ENCODE results near the gene TENM4. TPM values are rescaled to one million over a fixed set of nuclear protein-coding genes. Genes with fewer than 3 reads are reported as not detected.

TENM4 gene
- total RNA-seq, 1 donor from 2014 or later, result 2.4 TPM

GRCh38 chr11:78972590-78972989, 468.2 kb downstream of the TENM4 start:
- no peak for DNase-seq (ENCODE audit: low spot score)

- no peak for DNase-seq (ENCODE audit: low spot score)
These were observed 468.7 kb downstream of the TENM4 start for GRCh38 chr11:78972177-78972576.

DNA sequence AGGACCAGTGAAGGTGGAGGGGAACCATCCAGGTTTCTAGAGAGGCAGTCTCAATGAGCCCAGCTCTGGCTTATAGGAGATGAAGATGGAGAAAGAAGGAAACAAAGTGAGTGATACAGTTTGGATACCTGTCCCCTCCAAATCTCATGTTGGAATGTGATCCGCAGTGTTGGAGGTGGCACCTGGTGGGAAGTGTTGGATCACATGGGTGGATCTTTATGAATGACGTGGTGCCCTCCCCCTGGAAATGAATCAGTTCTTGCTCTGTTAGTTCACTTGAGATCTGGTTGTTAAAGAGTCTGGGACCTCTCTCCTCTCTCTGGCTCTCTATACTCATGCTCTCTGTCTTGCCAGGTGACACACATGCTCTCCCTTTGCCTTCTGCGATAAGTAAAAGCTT, 473.0 kb downstream of the TENM4 start:
- no peak for DNase-seq (ENCODE audit: low spot score)

- no peak for DNase-seq (ENCODE audit: low spot score)
These were observed 475.4 kb downstream of the TENM4 start for GRCh38 chr11:78965432-78965831.

GRCh38 chr11:78961937-78962701, 478.7 kb downstream of the TENM4 start:
- no peak for DNase-seq (ENCODE audit: low spot score)

- peak; percentile 58 for DNase-seq (ENCODE audit: low spot score)
These were observed 479.6 kb downstream of the TENM4 start for GRCh38 chr11:78961247-78961646.

DNA sequence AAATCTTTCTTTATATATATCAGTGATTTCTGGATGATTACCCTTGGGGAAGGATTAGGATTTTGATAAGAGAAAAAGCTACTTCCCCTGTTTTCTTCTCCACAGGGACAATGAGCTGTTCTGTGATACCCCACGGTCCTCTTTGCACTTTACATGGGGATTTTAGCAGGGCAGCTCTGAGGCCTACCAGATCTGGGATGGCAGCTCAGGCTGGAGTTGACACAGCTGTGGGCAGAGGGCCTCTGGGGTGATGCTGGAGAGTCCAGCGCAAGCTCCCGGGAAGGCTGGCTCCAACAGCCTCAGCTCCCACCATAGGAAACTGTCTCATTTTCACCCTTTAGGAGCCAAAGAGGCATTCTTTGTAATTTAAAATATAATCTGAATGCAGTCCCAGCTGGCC, 482.4 kb downstream of the TENM4 start:
- DNase-seq (ENCODE audit: low spot score), result no peak

DNA sequence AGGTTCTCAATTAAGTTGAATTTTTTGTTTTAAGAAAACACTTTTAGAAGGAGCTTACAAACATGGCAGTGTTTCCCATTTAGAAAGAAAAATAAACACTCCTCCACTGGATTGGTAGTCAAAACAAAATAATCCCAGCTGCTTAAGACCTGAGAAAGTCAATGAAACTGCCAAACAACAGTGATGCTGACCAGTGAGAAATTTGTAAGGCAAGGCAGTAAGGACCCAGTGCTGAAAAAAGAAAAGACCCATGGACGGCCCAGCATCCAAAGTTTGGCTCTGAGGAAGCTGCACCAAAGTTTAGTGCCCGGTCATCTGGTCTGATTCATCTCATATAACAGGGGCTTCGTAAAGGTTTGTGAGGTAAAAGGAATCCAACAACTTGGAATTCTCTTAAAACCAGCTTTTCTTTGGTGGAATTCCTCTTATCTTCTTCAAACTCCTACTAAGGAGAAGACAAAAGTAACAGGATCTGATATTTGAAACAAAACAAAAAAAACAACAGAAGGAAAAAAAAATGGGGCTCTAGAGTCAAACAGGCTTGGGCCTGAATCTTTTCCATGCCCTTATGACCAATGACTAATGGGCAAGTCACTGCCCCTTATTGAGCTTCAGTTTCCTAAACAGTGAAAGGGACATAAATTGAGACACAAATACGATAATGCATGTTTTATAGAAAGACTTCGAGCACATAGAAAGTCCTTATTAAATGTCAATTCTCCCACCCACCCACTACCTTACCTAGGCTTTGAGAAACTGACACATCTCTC, 483.2 kb downstream of the TENM4 start:
- no peak for DNase-seq (ENCODE audit: low spot score)

DNA sequence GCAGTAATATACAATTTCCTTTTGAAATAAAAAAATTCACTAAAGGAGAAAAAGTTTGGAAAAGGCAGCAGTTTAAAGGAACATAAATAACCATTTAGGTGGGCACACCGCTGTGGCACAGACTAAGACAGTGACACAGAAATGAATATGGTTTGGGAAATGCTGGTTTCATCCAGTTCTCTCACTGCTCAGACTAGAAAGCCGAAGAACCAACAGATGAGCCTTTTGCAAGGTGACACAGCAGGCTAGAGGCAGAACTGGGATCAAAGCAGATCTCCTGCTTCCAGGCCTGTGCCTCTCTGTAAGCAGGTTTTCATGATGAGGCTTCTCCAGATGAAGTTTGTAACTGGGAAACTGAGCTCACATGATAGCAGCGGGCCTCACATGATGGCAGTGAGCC, 486.1 kb downstream of the TENM4 start:
- DNase-seq (ENCODE audit: low spot score), result no peak

GRCh38 chr11:78954261-78954660, 486.6 kb downstream of the TENM4 start:
- no peak for DNase-seq (ENCODE audit: low spot score)

- no peak for DNase-seq (ENCODE audit: low spot score)
These were observed 487.9 kb downstream of the TENM4 start for GRCh38 chr11:78952890-78953289.

GRCh38 chr11:78952175-78952574, 488.7 kb downstream of the TENM4 start:
- DNase-seq (ENCODE audit: low spot score), result no peak

- no peak for DNase-seq (ENCODE audit: low spot score)
These were observed 490.7 kb downstream of the TENM4 start for GRCh38 chr11:78949976-78950690.

GRCh38 chr11:78946945-78947902, 493.6 kb downstream of the TENM4 start:
- no peak for DNase-seq (ENCODE audit: low spot score)

GRCh38 chr11:78943841-78944240, 497.0 kb downstream of the TENM4 start:
- no peak for DNase-seq (ENCODE audit: low spot score)

DNA sequence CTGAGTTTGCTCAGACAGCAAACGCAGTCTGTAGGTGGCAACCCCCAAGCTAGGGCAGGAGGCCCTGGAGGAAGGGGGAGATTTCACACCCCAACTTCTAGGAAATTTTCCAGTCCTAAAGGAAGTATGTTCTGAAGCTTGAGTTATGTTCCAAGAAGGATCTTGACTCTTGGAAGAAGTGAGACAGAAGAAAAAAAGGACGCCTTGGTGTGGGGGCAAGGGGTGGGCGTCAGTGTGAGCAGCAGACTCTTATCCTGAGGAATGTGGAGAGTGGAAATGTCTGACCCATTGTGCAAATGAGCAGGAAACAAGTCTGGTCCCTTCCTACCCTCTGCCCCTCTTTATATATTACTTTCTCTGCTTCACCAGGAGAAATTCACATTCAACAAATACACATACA, 497.7 kb downstream of the TENM4 start:
- DNase-seq (ENCODE audit: low spot score), result no peak

- DNase-seq (ENCODE audit: low spot score), result no peak
These were observed 499.5 kb downstream of the TENM4 start for GRCh38 chr11:78941226-78941851.

GRCh38 chr11:78940500-78941225, 500.2 kb downstream of the TENM4 start:
- no peak for DNase-seq (ENCODE audit: low spot score)

DNA sequence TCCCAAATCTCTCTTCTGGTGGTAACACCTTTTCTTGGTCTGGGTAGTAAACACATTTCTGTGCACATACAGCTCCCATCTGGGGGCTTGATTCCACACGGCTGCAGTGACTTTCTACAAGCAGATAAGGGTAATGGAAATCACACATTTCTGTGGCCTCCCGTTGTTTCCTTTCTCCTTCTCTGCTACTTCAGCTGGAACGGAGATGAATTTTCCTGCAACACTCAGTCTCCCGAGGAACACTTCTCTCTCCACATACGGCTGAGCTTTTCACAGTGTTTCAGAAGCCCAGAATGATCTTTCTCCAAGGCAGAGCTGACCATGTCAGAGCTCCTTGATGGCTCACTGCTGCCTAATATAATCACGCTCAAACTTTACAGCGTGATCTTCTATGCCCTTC, 501.9 kb downstream of the TENM4 start:
- no peak for DNase-seq (ENCODE audit: low spot score)

- DNase-seq (ENCODE audit: low spot score), result no peak
These were observed 502.8 kb downstream of the TENM4 start for GRCh38 chr11:78938036-78938435.

All from ureter (tissue), 1 donor.